H9 (cell line): ENCODE data around the gene WASHC3. TPM values are rescaled to one million over a fixed set of nuclear protein-coding genes. Genes with fewer than 3 reads are reported as not detected.

ENCODE experiments used
- DNase-seq: peaks from one replicate; pipeline ENCODE4 v3.0.0-alpha.2; 2017
- H2AFZ ChIP-seq: one replicate; pipeline ENCODE4 v1.6.1; 2013; ENCODE audit warnings: mild to moderate bottlenecking, low read length, control low read depth, moderate library complexity
- H2AK5ac ChIP-seq: 2 replicates; pipeline ENCODE4 v1.6.1; 2013; ENCODE audit warnings: low read length, control low read depth, mixed read lengths; ENCODE audit not compliant: insufficient read length
- H2BK120ac ChIP-seq: one replicate; pipeline ENCODE4 v1.6.1; 2013; ENCODE audit warnings: low read depth, mild to moderate bottlenecking, low read length, control low read depth, inconsistent platforms; ENCODE audit not compliant: poor library complexity, severe bottlenecking
- H2BK12ac ChIP-seq: 2 replicates; pipeline ENCODE4 v1.6.1; 2013; ENCODE audit warnings: low read length, control low read depth, mixed read lengths, low read depth; ENCODE audit not compliant: insufficient read length
- H2BK15ac ChIP-seq: 2 replicates; pipeline ENCODE4 v1.6.1; 2013; ENCODE audit warnings: low read depth, low read length, control low read depth
- H2BK20ac ChIP-seq: one replicate; pipeline ENCODE4 v1.6.1; 2013; ENCODE audit warnings: low read depth, mild to moderate bottlenecking, low read length, control low read depth, inconsistent platforms; ENCODE audit not compliant: poor library complexity, severe bottlenecking
- H2BK5ac ChIP-seq: 2 replicates; pipeline ENCODE4 v1.6.1; 2013; ENCODE audit warnings: low read length, control low read depth, mixed read lengths; ENCODE audit not compliant: insufficient read length
- H3K14ac ChIP-seq: 2 replicates; pipeline ENCODE4 v1.6.1; 2013; ENCODE audit warnings: low read length, control low read depth; ENCODE audit not compliant: insufficient read depth
- H3K18ac ChIP-seq: 2 replicates; pipeline ENCODE4 v1.6.1; 2013; ENCODE audit warnings: low read depth, mild to moderate bottlenecking, mixed read lengths, low read length, control low read depth; ENCODE audit not compliant: insufficient read length
- H3K23ac ChIP-seq: 2 replicates; pipeline ENCODE4 v1.6.1; 2013; ENCODE audit warnings: low read length, control low read depth, mixed read lengths, low read depth; ENCODE audit not compliant: insufficient read length
- H3K23me2 ChIP-seq: 2 replicates; pipeline ENCODE4 v1.6.1; 2013; ENCODE audit warnings: low read depth, mild to moderate bottlenecking, mixed read lengths, low read length, control low read depth; ENCODE audit not compliant: insufficient read length, poor library complexity, severe bottlenecking
- H3K27ac ChIP-seq: 2 replicates; pipeline ENCODE4 v1.5.1; 2013; ENCODE audit warnings: low read length, control low read depth, mixed read lengths, low read depth; ENCODE audit not compliant: insufficient read length
- H3K27me3 ChIP-seq: 2 replicates; pipeline ENCODE4 v1.6.1; 2013; ENCODE audit warnings: low read length, control low read depth, inconsistent platforms; ENCODE audit not compliant: insufficient read depth
- H3K4ac ChIP-seq: 2 replicates; pipeline ENCODE4 v1.6.1; 2013; ENCODE audit warnings: low read depth, mild to moderate bottlenecking, control low read depth, inconsistent platforms, low read length, moderate library complexity
- H3K4me1 ChIP-seq: 2 replicates; pipeline ENCODE4 v1.6.1; 2013; ENCODE audit warnings: low read length, control low read depth, inconsistent platforms; ENCODE audit not compliant: insufficient read depth
- H3K4me2 ChIP-seq: 2 replicates; pipeline ENCODE4 v1.6.1; 2013; ENCODE audit warnings: low read length, control low read depth, mixed read lengths; ENCODE audit not compliant: insufficient read length, insufficient read depth
- H3K56ac ChIP-seq: 2 replicates; pipeline ENCODE4 v1.6.1; 2013; ENCODE audit warnings: low read depth, mild to moderate bottlenecking, mixed read lengths, low read length, control low read depth; ENCODE audit not compliant: insufficient read length
- H3K79me1 ChIP-seq: 2 replicates; pipeline ENCODE4 v1.6.1; 2013; ENCODE audit warnings: low read depth, mild to moderate bottlenecking, moderate library complexity, low read length, control low read depth, inconsistent platforms; ENCODE audit not compliant: insufficient read depth, poor library complexity, severe bottlenecking
- H3K79me2 ChIP-seq: 2 replicates; pipeline ENCODE4 v1.6.1; 2013; ENCODE audit warnings: low read length, control low read depth, inconsistent platforms; ENCODE audit not compliant: insufficient read depth
- H3K9ac ChIP-seq: 2 replicates; pipeline ENCODE4 v1.6.1; 2013; ENCODE audit warnings: low read length, control low read depth, mixed read lengths; ENCODE audit not compliant: insufficient read length; ENCODE audit errors: extremely low read depth
- H3K9me3 ChIP-seq: one replicate; pipeline ENCODE4 v1.6.1; 2013; ENCODE audit warnings: low read depth, low read length, inconsistent platforms; ENCODE audit not compliant: control insufficient read depth
- H3T11ph ChIP-seq: one replicate; pipeline ENCODE4 v1.6.1; 2013; ENCODE audit warnings: mild to moderate bottlenecking, low read length, control low read depth, inconsistent platforms
- H4K20me1 ChIP-seq: one replicate; pipeline ENCODE4 v1.6.1; 2013; ENCODE audit not compliant: control insufficient read depth, insufficient read length, insufficient read depth
- H4K5ac ChIP-seq: 2 replicates; pipeline ENCODE4 v1.6.1; 2013; ENCODE audit warnings: low read depth, mild to moderate bottlenecking, mixed read lengths, low read length, control low read depth; ENCODE audit not compliant: insufficient read length
- H4K8ac ChIP-seq: replicated peaks from 2 replicates; pipeline ENCODE4 v1.6.1; 2013; ENCODE audit warnings: low read length, control low read depth, mixed read lengths, low read depth; ENCODE audit not compliant: insufficient read length
- H4K91ac ChIP-seq: 2 replicates; pipeline ENCODE4 v1.6.1; 2013; ENCODE audit warnings: low read depth, mild to moderate bottlenecking, moderate library complexity, mixed read lengths, low read length, control low read depth; ENCODE audit not compliant: insufficient read length
- H3K27ac Mint-ChIP-seq, 3 experiments: 2 replicates in 2 of 3; 3 replicates in 1 of 3; pipeline ENCODE4 v1.8.0; 2020 to 2021; ENCODE audit warnings: mixed read lengths in 3 of 3, mild to moderate bottlenecking in 1 of 3, moderate library complexity in 1 of 3
- H3K27me3 Mint-ChIP-seq: 2 replicates; pipeline ENCODE4 v1.8.0; 2021; ENCODE audit warnings: low read depth, mild to moderate bottlenecking, moderate library complexity, mixed read lengths
- H3K36me3 Mint-ChIP-seq, 3 experiments: 2 replicates in 2 of 3; 3 replicates in 1 of 3; pipeline ENCODE4 v1.8.0; 2020 to 2021; ENCODE audit warnings: low read depth in 3 of 3, mixed read lengths in 3 of 3; ENCODE audit not compliant: insufficient read depth in 1 of 3
- H3K4me1 Mint-ChIP-seq, 2 experiments: 2 replicates each; pipeline ENCODE4 v1.8.0; 2020; ENCODE audit warnings: mixed read lengths in 2 of 2
- H3K4me3 Mint-ChIP-seq, 2 experiments: 2 replicates in 1 of 2; 3 replicates in 1 of 2; pipeline ENCODE4 v1.8.0; 2020 to 2021; ENCODE audit warnings: mild to moderate bottlenecking in 2 of 2, mixed read lengths in 2 of 2, moderate library complexity in 1 of 2
- H3K9me3 Mint-ChIP-seq, 2 experiments: 2 replicates in 1 of 2; 3 replicates in 1 of 2; pipeline ENCODE4 v1.8.0; 2020; ENCODE audit warnings: mild to moderate bottlenecking in 2 of 2, mixed read lengths in 2 of 2, moderate library complexity in 1 of 2
- WGBS: extraction: QIAGEN DNeasy Blood & Tissue Kit; methylation state at CpG from one replicate; pipeline ENCODE4 v1.1.7; 2013; ENCODE audit warnings: missing lambda C conversion rate, low lambda C conversion rate, mixed read lengths; ENCODE audit not compliant: insufficient read length; ENCODE audit errors: extremely low coverage; 5-methylcytosine and 5-hydroxymethylcytosine counted together
- total RNA-seq: library from RNA; stranded (reverse); gene quantifications from 2 replicates; pipeline ENCODE4 v1.2.1, GENCODE V29; 2021
- TF ChIP-seq, protein P1 (sequence below): fragments of 200-600 bp; sonication (generic); conservative IDR thresholded peaks from 3 replicates; pipeline ENCODE4 v1.8.0; 2021; ENCODE audit warnings: antibody characterized with exemption, mild to moderate bottlenecking

The WASHC3 gene
- total RNA-seq, 1 experiment from 2014 or later, result 14.1 TPM

DNA sequence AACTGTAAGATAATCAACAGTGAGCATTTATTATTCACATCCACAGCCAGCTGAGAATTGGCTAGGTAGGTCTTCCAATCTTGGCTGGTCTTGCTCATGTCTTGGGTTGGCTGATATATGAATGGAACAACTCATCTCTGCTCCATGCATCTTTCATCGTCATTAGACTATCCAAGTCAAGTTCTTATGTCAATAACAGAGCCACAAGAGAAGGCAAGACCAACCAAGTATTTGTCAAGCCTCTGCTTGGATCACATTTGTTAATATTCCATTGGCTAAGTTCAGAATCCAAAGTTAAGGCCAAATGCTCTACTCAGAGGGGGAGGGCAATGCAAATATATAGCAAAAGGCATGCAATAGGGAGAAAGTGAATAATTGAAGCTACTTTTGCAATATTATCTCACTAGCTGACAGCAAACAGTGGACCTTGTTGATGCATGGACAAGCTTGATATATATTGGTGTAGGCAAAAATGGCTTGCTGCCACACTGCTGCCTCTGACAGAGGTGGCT lies 53.1 kb downstream of the WASHC3 start:
- Histone ChIP-seq H2AK5ac (no peak overlapping the region), H3K79me1 (no peaks in the 10 kb centered on the region), H2BK120ac (no peak overlapping the region), H3K4me2 (no peak overlapping the region), H3T11ph (no peak overlapping the region), H4K20me1 (no peaks in the 10 kb centered on the region), H4K5ac (no peak overlapping the region), H3K27ac (no peak overlapping the region), H2BK15ac (no peak overlapping the region), H2BK20ac (no peak overlapping the region), H3K79me2 (no peaks in the 10 kb centered on the region), H3K4ac (no peak overlapping the region), H3K9me3 (no peaks in the 10 kb centered on the region), H4K91ac (no peak overlapping the region), H3K14ac (no peak overlapping the region), H3K23ac (no peak overlapping the region), H3K18ac (no peak overlapping the region), H4K8ac (no peak overlapping the region), H3K27me3 (no peaks in the 10 kb centered on the region), H2BK12ac (no peak overlapping the region), H2AFZ (no peak overlapping the region), H3K9ac (no peak overlapping the region), H3K56ac (no peak overlapping the region), H3K4me1 (no peaks in the 10 kb centered on the region), H3K23me2 (no peaks in the 10 kb centered on the region), H2BK5ac (no peak overlapping the region)
- TF ChIP-seq, protein P1, sequence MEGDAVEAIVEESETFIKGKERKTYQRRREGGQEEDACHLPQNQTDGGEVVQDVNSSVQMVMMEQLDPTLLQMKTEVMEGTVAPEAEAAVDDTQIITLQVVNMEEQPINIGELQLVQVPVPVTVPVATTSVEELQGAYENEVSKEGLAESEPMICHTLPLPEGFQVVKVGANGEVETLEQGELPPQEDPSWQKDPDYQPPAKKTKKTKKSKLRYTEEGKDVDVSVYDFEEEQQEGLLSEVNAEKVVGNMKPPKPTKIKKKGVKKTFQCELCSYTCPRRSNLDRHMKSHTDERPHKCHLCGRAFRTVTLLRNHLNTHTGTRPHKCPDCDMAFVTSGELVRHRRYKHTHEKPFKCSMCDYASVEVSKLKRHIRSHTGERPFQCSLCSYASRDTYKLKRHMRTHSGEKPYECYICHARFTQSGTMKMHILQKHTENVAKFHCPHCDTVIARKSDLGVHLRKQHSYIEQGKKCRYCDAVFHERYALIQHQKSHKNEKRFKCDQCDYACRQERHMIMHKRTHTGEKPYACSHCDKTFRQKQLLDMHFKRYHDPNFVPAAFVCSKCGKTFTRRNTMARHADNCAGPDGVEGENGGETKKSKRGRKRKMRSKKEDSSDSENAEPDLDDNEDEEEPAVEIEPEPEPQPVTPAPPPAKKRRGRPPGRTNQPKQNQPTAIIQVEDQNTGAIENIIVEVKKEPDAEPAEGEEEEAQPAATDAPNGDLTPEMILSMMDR, result no peak
- Mint-ChIP-seq H3K4me1 (peaks cover 4 to 9% of the 10 kb centered on the region in 2 experiments; a peak in 3 of 4 replicates), H3K27me3 (no peaks in the 10 kb centered on the region), H3K27ac (no peak overlapping the region), H3K36me3 (no peaks in the 10 kb centered on the region), H3K9me3 (no peaks in the 10 kb centered on the region), H3K4me3 (no peak overlapping the region)
- WGBS, result no CpG with 5 or more reads among the region's 1 CpG
- no peak for DNase-seq
